HK-2 (cell line): ENCODE results near the gene SLC25A3.
"Not testable (repeated sequence)": the region's sequence is repeated elsewhere in the genome, so short reads cannot be mapped to it uniquely, and the experiment has no call there.

Experiments used
- DNase-seq: peaks from one replicate; pipeline ENCODE4 v3.0.0-alpha.2; 2018; ENCODE audit not compliant: unreplicated experiment

SLC25A3 gene

DNA sequence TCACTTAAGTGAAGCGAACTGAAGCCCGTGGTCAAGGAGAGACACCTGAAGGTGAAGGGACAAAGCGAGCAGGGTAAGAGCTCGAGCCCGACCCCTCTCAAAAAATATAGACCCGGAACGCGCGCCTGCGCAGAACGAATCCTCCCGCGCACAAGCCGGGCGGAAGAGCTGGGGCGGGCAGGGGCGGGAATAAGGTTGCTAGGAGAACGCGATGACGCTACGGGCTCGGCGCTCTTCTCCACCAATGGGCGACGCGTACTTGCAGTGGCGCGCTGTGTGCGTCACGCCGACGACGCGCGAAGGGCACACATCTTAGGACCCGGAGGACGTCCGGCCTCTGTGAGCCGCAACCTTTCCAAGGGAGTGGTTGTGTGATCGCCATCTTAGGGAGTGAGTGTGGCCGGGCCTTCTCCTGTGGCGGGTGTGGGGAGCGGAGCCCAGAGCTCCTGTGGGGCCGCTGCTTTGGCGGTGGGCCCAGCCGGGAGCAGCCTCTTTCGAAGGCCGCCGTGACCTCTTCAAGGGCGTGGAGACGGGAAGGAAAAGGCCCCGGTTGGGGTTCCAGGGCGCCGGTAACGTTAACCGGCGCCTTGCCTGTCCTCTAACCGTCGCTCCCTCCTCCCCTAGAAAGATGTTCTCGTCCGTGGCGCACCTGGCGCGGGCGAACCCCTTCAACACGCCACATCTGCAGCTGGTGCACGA, at the start of gene SLC25A3:
Gene SLC25A3 (plus strand): TSS at position 336 of the 699 bp plus-strand sequence. CDS start 293 bp downstream, at position 629.
- peak; percentile 96 for DNase-seq

DNA sequence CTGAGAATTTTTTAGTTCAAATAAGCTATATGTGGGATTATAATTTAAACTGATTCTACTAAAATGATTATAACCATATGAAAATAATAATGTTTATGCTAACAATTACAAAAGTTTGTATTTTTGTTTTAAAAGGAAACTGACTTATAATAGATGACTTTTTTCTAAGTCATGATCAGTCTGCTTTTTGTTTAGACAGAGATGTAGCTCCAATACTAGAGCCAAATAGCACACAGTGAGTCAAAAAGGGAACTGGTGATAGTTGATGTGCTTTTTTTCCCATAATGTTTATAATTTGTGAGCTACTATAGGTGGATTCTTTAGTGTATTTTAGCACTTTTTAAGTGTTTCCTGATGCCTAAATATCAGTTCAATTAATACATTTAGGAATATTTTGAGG, 49.8 kb upstream of the SLC25A3 start:
- no peak for DNase-seq

DNA sequence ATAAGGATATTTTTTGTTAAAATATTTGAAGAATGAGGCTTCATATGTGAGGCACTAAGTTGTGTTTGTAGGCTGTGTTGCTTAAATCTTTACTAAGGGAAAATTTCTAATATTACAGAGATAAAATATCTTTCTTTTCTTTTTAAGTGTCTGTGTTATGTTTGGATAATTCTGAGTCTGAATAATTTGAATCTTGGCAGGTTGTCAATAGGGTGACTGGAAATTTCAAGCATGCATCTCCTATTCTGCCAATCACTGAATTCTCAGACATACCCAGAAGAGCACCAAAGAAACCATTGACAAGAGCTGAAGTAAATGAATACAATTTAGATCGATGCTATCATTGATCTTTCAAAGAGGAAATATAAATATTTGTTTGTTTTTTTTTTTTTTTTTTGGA, 48.7 kb upstream of the SLC25A3 start:
- DNase-seq = no peak

DNA sequence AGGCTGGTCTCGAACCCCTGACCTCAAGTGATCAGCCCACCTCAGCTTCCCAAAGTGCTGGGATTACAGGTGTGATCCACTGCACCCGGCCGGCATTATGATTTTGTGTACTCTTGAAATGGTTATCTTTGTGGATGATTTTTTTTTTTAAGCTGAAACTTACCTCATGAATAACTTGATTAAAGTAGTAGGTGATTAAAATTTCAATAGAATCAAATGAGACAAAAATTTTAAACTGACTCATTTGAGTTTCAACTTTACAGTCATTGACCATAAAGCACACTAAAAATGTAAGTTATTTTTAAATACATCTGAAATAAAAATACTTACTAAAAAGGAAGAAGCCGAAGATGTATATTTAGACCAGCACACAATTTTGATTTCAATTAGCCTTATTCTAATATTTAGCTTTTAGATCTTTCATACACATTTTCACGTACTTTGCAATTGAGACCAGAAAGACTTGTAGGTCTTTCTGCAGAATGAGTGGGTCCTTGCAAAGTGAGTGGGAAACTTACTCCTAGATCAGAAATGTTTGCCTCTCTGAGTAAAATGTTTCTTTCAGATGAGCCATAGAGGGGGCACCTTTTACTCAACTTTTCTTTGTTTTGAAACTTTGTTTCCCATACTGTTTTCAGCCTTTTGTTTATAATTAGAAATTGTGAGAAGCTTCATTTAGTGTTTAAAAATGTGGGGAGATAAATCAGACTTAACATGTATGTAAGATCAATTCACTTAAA, 43.9 kb upstream of the SLC25A3 start:
- DNase-seq = no peak

DNA sequence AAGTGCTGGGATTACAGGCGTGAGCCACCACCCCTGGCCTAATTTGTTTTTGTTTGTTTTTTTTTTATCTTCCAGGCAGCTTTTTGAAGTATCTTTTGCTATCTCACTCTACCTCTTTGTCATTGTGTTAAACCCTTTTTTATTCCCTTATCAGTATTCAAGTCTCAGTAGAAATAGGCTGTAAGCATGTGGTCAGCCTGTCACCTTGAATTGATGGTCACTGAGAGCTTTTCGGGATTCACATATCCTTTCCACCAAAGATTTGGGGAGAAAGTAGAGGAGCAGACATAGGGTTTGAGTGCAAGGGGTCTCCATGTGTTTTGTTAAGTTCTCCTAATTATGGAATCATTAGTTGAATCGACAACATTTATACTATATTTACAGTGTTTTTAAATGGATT, 41.7 kb upstream of the SLC25A3 start:
- DNase-seq = no peak

DNA sequence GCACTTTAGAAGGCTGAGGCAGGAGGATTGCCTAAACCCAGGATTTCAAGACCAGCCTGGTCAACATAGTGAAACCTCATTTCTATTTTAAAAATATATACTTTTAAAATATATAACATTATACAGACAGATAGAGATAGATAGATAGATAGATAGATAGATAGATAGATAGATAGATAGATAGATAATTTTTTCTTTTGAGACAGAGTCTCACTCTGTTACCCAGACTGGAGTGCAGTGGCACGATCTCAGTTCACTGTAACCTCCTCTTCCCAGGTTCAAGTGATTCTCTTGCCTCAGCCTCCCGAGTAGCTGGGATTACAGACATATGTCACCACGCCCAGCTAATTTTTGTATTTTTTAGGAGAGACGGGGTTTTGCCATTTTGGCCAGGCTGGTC, 35.4 kb upstream of the SLC25A3 start:
- not testable (repeated sequence) for DNase-seq

DNA sequence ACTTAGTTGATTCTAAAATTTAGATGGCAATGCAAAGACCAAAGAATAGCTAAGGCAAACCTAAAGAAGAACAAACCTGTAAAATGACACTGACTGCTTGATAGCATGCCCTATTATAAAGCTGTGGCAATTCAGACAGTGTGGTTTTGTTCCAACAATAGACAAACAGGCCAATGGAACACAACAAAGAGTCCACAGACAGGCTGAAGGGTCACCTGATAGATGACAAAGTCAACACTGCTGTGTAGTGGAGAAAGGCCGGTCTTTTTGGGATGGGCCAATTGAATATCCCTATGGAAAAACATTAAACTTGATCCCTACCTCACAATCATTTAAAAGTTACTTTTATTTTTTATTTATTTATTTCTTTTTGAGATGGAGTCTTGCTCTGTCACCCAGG, 33.8 kb upstream of the SLC25A3 start:
- no peak for DNase-seq

DNA sequence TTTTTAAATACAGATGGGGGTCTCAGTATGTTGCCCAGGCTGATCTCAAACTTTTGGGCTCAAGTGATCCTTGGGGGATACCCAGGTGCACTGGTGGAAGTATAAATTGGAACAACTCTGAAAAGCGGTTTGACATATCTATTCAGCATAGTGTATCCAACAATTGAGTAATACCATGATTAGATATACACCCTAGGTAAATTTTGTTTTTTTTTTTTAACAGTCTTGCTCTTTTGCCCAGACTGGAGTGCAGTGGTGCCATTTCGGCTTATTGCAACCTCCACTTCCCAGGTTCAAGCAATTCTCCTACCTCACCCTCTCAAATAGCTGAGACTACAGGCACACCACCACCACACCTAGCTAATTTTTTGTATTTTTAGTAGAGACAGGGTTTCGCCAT, 31.6 kb upstream of the SLC25A3 start:
- no peak for DNase-seq

DNA sequence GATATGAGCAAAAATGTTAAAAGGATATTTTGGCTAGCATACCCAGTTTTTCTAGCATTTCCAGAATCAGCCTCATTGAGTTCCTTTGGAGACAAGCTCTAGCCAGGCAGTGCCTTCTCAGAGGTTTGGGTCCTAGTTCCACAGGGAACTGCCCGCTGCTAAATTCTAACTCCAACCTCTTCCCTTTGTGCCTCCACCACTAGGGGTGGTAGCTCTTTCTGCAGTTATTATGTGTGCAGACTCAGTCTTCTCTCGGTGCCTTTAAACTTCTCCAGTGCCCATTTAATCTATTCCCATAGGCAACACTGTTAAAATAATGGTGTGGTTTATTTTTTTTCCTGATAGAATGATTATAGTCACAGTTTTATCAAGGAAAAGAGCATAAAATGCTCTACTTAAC, 21.5 kb upstream of the SLC25A3 start:
- no peak for DNase-seq

DNA sequence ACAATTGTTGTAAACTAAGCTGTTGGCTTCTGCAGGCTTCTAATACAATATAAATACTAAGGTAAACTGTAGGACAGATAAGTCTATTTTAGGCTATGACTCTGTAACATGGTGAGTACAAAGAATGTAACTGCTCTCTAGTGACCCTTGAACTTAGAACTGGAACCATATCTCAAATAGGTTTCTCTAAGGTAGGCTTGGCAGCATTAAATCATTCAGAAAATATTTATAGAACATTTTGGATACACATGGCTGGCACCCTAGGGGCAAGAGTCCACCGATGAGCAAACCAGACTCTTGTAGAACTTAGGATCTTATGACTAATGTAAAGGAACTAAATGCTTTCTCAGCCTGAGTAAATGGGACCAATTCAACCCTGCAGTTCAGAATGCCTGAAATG, 19.4 kb upstream of the SLC25A3 start:
- no peak for DNase-seq

DNA sequence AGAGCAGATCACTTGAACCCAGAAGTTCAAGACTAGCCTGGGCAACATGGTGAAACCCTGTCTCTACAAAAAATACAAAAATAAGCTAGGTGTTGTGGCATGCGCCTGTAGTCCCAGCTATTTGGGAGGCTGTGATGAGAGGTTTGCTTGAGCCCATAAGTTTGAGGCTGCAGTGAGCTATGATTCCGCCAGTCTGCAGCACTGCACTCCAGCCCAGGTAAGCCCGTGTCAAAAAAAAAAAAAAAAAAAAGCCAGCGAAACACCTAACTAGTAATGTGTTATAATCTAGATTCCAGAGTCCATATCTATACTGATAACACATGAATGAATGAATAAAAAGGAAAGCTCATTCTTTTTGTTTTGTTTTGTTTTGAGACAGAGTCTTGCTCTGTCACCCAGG, 18.5 kb upstream of the SLC25A3 start:
- DNase-seq = no peak

DNA sequence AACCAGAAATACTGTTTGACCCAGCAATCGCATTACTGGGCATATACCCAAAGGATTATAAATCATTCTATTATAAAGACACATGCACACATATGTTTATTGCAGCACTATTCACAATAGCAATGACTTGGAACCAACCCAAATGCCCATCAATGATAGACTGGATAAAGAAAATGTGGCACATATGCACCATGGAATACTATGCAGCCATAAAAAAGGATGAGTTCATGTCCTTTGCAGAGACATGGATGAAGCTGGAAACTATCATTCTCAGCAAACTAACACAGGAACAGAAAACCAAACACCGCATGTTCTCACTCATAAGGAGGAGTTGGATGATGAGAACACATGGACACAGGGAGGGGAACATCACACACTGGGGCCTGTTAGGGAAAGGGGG, 16.7 kb upstream of the SLC25A3 start:
- DNase-seq = not testable (repeated sequence)

DNA sequence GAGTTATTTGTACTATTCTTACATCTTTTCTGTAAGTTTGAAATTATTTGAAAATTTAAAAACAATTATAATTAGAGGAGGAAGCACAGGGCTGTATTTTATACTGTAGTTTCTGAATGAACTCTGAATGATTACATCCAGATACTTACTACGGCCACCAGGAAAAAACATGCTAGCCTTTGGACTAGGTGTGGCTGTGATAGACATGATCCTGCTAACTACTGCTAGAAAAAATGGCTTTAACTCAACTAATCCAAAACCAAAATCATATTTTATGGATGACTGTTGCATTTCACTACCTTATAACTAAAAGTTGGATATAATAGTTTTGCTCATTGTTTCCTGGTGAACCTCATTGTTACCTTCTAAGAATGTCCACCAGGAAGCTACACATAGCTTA, 15.1 kb upstream of the SLC25A3 start:
- DNase-seq = no peak

DNA sequence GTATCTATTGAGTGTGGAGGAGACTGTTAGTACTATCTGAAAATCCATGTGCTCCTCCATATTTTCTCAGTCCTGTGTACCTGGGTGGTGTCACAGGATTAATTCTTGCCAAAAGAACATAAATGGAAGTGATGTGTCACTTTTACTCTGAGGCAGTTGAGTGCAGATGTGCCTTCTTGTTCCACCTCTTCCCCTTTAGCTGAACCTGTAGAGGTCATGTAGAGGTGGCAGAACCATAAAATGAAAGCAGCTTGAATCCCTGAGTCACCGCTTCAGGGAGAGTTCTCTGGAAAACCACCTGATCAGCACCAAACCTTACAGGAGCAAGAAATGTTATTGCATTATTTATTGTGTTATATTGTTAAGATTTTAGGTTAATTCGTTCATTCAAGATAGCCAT, 14.7 kb upstream of the SLC25A3 start:
- DNase-seq = no peak

DNA sequence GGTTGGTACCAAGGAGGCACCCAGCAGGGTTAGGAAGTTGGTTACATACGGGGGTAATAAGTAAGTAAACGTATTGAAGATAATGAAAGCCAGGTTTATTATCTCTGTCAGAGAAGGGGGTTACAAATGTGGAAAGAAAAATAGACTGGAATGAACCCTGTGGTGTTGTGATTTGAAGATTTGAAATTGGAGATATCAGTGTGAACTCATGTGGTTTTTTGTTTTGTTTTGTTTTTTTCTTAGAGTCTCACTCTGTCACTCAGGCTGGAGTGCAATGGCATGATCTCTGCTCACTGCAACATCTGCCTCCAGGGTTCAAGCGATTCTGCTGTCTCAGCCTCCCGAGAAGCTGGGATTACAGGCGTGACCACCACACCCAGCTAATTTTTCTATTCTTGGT, 14.1 kb upstream of the SLC25A3 start:
- no peak for DNase-seq

DNA sequence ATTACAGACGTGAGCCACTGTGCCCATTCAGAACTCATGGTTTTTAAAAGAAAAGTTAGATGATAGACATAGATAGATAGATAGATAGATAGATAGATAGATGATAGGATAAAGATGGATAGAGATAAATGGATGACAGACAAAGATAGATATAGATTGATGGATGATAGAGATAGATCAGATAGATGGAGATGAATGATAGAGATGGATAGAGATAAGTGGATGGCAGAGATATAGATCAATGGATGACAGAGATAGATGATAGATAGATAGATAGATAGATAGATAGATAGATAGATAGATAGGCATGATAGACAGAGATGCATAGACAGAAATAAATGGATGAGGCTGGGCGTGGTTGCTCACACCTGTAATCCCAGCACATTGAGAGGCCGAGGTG, 13.7 kb upstream of the SLC25A3 start:
- DNase-seq = no peak

DNA sequence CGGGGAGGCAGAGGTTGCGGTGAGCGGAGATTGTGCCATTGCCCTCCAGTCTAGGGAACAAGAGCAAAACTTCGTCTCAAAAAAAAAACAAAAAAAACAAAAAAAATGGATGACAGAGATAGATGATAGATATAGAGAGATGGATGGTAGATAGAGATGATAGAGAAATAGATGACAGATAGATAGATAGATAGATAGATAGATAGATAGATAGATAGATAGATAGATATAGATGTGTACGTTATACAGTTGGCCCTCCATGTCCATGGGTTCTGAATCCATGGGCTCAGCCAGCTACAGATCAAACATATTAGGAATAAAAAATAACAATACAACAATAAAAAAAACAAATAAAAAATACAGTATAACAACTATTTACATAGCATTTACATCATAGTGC, 12.8 kb upstream of the SLC25A3 start:
- DNase-seq = no peak

DNA sequence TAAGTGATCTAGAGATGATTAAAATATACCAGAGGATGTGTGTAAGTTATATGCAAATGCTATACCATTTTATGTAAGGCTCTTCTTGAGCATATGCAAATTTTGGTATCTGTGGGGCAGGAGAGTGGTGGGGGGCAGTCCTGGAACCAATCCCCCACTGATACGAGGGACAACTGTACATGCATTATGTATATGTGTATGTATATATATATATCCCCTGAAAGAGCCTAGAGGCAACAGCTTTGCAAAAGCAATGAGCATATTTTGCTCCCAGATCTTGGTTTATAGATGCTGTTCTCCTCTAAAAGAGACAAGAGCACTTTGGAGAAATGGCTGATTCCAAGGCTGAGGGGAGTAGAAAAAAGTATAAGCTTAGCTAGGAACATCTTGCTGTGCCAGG, 12.4 kb upstream of the SLC25A3 start:
- DNase-seq = no peak

DNA sequence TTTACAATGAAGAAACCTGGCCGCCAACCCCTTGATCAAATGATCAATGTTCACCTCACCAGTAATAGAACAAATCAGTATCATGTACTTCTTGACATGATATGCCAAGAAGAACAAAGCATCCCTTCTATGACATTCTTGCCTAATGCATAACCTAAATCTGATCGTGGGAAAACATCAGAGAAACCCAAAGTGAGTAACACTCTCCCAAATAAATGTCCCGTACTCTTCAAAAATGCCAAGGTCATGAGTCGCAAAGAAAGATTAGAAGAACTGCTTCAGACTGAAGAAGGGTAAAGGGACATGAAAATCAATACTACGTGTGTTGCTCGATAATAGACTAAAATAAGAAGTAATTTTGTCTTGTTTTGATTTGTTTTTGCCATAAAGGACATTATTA, 11.4 kb upstream of the SLC25A3 start:
- DNase-seq = no peak

DNA sequence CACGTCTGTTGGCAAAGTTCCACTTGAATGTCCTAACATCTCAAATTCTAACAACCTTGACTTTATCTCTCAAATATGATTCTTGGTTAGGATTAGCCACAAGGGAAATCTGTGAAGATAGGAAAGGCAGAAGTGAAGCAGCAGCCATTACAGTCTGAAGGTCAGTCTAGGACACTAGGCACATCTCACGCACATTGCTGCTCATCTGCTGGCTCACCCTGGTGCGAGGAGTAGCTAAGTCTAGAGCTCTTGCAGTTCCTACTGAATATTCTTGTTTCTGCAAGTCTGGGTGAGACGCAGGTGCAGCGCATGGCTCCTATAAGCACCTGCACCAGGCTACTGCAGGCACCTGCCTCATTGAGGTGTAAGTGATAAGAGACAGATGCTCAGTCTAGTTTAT, 6.4 kb upstream of the SLC25A3 start:
- no peak for DNase-seq

DNA sequence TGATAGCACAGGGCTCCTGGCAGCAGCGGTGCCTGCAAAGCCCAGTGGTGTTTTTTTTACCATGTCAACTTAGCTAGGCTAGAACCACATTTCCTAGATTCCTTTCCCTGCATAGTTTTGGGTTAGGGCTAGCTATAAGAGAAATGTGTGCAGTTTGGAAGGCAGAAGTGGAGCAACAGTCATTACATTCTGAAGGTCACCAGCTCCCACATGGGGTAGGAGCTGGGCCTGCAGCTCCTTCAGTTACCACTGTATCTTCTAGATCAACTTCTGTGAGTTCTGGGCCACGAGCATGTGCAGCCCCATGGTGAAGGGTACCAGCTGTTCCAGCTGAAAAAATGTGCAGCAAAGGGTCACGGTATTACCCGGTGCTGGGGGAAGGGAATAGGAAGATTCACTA, 2.3 kb upstream of the SLC25A3 start:
- DNase-seq = no peak

DNA sequence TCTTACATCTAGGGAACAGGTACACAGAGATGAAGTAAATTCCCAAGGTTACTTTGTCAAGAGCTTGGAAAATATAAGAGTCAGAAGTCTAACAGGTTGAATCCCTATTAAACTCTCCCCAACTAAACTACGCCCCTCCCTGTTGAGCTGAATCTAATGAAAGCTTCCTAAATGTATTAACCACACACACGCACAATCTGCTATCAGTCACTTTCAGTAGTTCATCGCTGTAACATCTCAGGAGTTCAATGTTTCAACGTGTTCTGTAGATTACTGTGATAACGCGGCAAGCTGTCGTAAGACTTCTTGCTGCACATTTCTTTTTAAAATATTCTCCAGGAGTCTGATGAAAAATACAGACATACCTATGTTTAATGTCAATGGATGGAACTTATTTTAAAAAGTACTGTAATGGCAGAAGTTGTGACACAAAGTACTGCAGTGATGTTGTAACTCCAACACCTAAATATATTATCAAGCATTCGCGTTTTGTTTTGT, 612 bp upstream of the SLC25A3 start:
- DNase-seq = no peak

DNA sequence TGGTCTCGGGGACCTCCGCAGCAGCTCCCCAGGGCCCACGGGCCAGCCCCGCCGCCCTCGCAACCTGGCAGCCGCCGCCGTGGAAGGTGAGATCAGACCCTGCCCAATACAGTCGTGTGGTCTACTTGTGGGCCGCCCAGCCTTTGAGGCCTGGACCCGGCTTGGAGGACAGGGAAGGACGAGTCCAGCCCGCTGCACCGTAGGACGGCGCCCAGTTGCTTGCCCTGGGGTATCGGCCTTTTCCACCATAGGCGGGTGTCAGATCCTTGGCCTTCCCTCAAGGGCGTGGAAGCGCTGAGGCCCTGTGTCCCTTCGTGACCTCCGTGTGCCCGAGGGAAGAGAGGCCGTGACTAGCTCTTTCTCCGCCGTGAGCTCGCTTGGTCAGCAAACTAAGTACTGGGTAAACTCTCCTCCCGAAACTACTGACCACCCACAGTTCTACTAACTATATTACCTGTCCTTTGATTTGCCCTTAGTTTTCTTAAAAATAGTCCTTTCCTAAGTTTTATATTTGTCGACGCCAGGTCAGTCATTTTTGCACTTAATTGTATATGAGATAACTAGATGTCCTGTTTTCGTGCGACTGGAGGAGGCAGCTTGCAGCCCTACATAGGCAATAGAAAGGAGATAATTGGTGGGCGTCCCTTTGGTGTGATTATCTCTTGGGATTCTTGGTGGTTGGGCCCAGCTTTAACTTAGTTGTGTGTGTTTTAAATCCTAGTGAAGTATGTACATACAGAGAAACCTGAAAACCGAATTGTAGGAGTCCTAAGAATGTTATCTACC, 757 bp downstream of the SLC25A3 start:
- peak; percentile 28 for DNase-seq
